ENCODE measurements around the gene LRSAM1.

Gene LRSAM1

GRCh38 chr9:127537792-127538191 lies 86.5 kb downstream of the LRSAM1 start:
- no peak for DNase-seq

GRCh38 chr9:127538849-127539258 lies 87.5 kb downstream of the LRSAM1 start:
- DNase-seq = no peak

GRCh38 chr9:127539259-127539981 lies 88.1 kb downstream of the LRSAM1 start:
- no peak for DNase-seq

- no peak for DNase-seq
Observed at GRCh38 chr9:127539982-127540663, 88.8 kb downstream of the LRSAM1 start.

- no peak for DNase-seq
Observed at GRCh38 chr9:127540664-127541041, 89.3 kb downstream of the LRSAM1 start.

- DNase-seq = no peak
Observed at GRCh38 chr9:127541176-127541575, 89.9 kb downstream of the LRSAM1 start.

GRCh38 chr9:127541865-127542264 lies 90.6 kb downstream of the LRSAM1 start:
- DNase-seq = no peak

- DNase-seq = no peak
Observed at GRCh38 chr9:127543221-127543620, 91.9 kb downstream of the LRSAM1 start.

GRCh38 chr9:127543973-127544533 lies 92.7 kb downstream of the LRSAM1 start:
- DNase-seq = no peak

GRCh38 chr9:127545196-127546124 lies 94.2 kb downstream of the LRSAM1 start:
- DNase-seq = no peak

GRCh38 chr9:127546125-127546832 lies 95.0 kb downstream of the LRSAM1 start:
- no peak for DNase-seq

- no peak for DNase-seq
Observed at GRCh38 chr9:127548352-127548881, 97.1 kb downstream of the LRSAM1 start.

GRCh38 chr9:127549218-127549617 lies 97.9 kb downstream of the LRSAM1 start:
- no peak for DNase-seq

GRCh38 chr9:127549751-127550150 lies 98.4 kb downstream of the LRSAM1 start:
- no peak for DNase-seq

GRCh38 chr9:127550282-127550681 lies 99.0 kb downstream of the LRSAM1 start:
- no peak for DNase-seq

- no peak for DNase-seq
Observed at GRCh38 chr9:127550751-127551150, 99.4 kb downstream of the LRSAM1 start.

Data from SHP77 (cell line).